Gastrocnemius medialis (tissue), 4 donors: ENCODE data around the gene TNRC6A. TPM values are rescaled to one million over a fixed set of nuclear protein-coding genes. Genes with fewer than 3 reads are reported as not detected.

Source experiments
- ATAC-seq, 2 donors: fragments of 150-250 bp; one replicate each; pipeline ENCODE4 v1.9.1; 2016
- DNase-seq, 2 donors: peaks; one replicate each; pipeline ENCODE4 v3.0.0-alpha.2; 2019
- H3K27ac ChIP-seq, 4 donors: fragments of 200-600 bp; sonication (generic); 1 replicate in 1 of 4; 2 replicates in 3 of 4; pipeline ENCODE4 v1.5.1; 2016 to 2018; ENCODE audit warnings: mild to moderate bottlenecking in 2 of 4, moderate library complexity in 1 of 4
- H3K27me3 ChIP-seq, 3 donors: fragments of 200-600 bp; sonication (generic) in 2 of 3; 1 replicate in 1 of 3; 2 replicates in 2 of 3; pipeline versions ENCODE4 v1.5.1 to v1.6.0; 2016 to 2019; ENCODE audit warnings: mild to moderate bottlenecking in 1 of 3, moderate library complexity in 1 of 3
- H3K36me3 ChIP-seq, 2 donors: fragments of 200-600 bp; sonication (generic) in 1 of 2; one replicate each; pipeline ENCODE4 v1.5.1; 2017 to 2018
- H3K4me1 ChIP-seq, 2 donors: fragments of 200-600 bp; sonication (generic) in 1 of 2; one replicate each; pipeline ENCODE4 v1.5.1; 2016 to 2017; ENCODE audit warnings: mild to moderate bottlenecking in 2 of 2
- H3K4me3 ChIP-seq, 4 donors: fragments of 200-600 bp; sonication (generic) in 3 of 4; 1 replicate in 1 of 4; 2 replicates in 3 of 4; pipeline ENCODE4 v1.5.1; 2016 to 2019; ENCODE audit warnings: mild to moderate bottlenecking in 2 of 4
- H3K9me3 ChIP-seq, 3 donors: fragments of 200-600 bp; sonication (generic) in 2 of 3; 1 replicate in 1 of 3; 2 replicates in 2 of 3; pipeline ENCODE4 v1.5.1; 2016 to 2019
- POLR2A ChIP-seq, 2 donors: fragments of 450-650 bp; IDR thresholded peaks; one replicate each; pipeline ENCODE4 v1.6.1; 2017; ENCODE audit warnings: antibody characterized with exemption in 2 of 2, mild to moderate bottlenecking in 2 of 2, moderate library complexity in 2 of 2
- in situ Hi-C, 4 donors: fragments of 200-750 bp; cut with MboI; loops; one replicate each; pipeline versions ENCODE4 v1.15.0 to v1.8.0; 2017; ENCODE audit warnings: low sequenced_read_pairs in 4 of 4
- intact Hi-C: fragments of 100-400 bp; cut with DNase I; formaldehyde crosslinking; loops from one replicate; pipeline ENCODE4 v1.15.1; 2023; ENCODE audit warnings: low total_unique reads
- total RNA-seq, 4 donors: library from RNA; depleted of rRNA; stranded (reverse); fragments of >200 nt; gene quantifications; one replicate each; pipeline versions ENCODE4 v1.1.0 to v1.2.3, GENCODE V29; 2016
- TF ChIP-seq, protein P1 (sequence below), 5 experiments: fragments of 450-650 bp in 3 of 5; fragments of 200-600 bp in 2 of 5; sonication (generic) in 2 of 5; IDR thresholded peaks in 4 of 5; conservative IDR thresholded peaks in 1 of 5; 1 replicate in 4 of 5; 2 replicates in 1 of 5; pipeline ENCODE4 v1.5.1; 2016 to 2019; ENCODE audit warnings: antibody characterized with exemption in 5 of 5, mild to moderate bottlenecking in 3 of 5, moderate library complexity in 3 of 5

Gene TNRC6A
- total RNA-seq, 4 donors from 2014 or later, result 16.9 to 26.0 (median 23.1) TPM

GRCh38 chr16:24775455-24775854, 46.0 kb downstream of the TNRC6A start:
- in situ Hi-C loops (no loop called here), intact Hi-C loops (loop anchor here (5.0 to 10.0 kb wide), 2 partner anchors 199 to 233 kb away; no protein-coding TSS in a partner anchor)
- H3K27me3 ChIP-seq, result no peaks in the 10 kb centered on the region
- H3K9me3 ChIP-seq, result no peaks in the 10 kb centered on the region
- DNase-seq (peak; percentile 60 to 63), ATAC-seq (peak; percentile 57 to 68)
- TF ChIP-seq, protein P1, sequence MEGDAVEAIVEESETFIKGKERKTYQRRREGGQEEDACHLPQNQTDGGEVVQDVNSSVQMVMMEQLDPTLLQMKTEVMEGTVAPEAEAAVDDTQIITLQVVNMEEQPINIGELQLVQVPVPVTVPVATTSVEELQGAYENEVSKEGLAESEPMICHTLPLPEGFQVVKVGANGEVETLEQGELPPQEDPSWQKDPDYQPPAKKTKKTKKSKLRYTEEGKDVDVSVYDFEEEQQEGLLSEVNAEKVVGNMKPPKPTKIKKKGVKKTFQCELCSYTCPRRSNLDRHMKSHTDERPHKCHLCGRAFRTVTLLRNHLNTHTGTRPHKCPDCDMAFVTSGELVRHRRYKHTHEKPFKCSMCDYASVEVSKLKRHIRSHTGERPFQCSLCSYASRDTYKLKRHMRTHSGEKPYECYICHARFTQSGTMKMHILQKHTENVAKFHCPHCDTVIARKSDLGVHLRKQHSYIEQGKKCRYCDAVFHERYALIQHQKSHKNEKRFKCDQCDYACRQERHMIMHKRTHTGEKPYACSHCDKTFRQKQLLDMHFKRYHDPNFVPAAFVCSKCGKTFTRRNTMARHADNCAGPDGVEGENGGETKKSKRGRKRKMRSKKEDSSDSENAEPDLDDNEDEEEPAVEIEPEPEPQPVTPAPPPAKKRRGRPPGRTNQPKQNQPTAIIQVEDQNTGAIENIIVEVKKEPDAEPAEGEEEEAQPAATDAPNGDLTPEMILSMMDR (IDR thresholded peaks at IDR 0.05 in 4 of 5, conservative IDR thresholded peaks at IDR 0.05 in 1 of 5), result no peak
- TF ChIP-seq POLR2A (IDR thresholded peaks at IDR 0.05), result no peak
- H3K4me3 ChIP-seq, result no peak overlapping the region
- H3K4me1 ChIP-seq, result peaks cover 52 to 60% of the 10 kb centered on the region in 2 donors
- H3K36me3 ChIP-seq, result peaks cover 4 to 27% of the 10 kb centered on the region in 2 donors
- H3K27ac ChIP-seq, result peak overlapping the region; percentile 83 to 88 (median 86)

DNA sequence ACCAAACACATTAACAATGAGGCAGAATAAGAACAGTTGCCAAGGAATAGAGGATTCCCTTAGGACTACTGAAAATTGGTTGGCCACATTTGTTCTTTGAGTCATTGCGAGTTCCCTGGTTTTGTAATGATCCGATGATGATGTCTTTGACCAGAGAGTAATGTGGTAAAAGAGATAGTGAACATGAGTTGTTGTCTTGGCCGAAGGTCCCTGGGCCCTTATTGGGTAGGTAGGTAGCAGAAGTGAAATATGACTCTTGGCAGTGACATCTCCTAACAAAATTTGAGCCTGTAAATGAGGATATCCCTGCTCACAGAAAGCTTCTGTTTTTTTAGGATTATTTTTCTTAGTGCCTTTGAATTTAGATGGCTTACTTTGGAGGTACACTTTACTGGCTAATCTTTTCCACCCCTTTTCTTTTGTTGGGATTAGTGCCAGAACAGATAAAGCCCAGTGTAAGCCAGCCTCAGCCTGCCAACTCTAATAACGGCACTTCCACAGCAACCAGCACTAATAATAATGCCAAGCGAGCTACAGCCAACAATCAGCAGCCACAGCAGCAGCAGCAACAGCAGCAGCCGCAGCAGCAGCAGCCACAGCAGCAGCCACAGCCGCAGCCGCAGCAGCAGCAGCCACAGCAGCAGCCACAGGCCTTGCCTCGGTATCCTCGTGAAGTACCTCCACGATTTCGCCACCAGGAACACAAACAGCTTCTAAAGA, 47.2 kb downstream of the TNRC6A start:
- Histone ChIP-seq H3K36me3 (peaks cover 5 to 36% of the 10 kb centered on the region in 2 donors), H3K4me1 (peaks cover 50 to 58% of the 10 kb centered on the region in 2 donors), H3K4me3 (peak overlapping the region in 1 of 4 donors; percentile 4), H3K27me3 (no peaks in the 10 kb centered on the region), H3K9me3 (no peaks in the 10 kb centered on the region), H3K27ac (peak overlapping the region; percentile 83 to 88 (median 86))
- intact Hi-C loops (loop anchor here (2.0 to 10.0 kb wide), 4 partner anchors 48 to 234 kb away; partner anchors contain the start of gene TNRC6A), in situ Hi-C loops (no loop called here)
- peak; percentile 93 to 96 for ATAC-seq
- DNase-seq, result peak; percentile 73 to 75
- TF ChIP-seq POLR2A (IDR thresholded peaks at IDR 0.05), result no peak
- TF ChIP-seq, protein P1 (IDR thresholded peaks at IDR 0.05 in 4 of 5, conservative IDR thresholded peaks at IDR 0.05 in 1 of 5), result no peak

DNA sequence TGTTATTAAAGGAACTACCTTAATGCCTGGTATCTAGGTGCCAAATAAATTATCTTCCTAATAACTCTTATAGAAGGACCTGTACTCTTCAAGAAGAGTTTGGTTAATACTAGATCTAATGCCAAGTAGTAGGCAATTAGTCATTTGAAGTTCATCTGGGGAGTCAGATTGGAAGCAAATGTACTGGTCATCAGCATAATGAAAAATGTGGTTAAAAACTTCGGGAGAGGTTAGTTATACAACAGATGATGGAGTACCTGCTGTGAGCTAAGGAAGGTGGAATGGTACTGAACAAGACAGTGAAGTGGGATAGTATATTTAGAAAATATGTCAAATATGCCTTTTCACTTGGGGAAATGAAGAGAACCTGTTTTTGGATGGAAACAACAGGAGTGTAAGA, 49.2 kb downstream of the TNRC6A start:
- TF ChIP-seq POLR2A (IDR thresholded peaks at IDR 0.05), result no peak
- H3K4me3 ChIP-seq, result no peak overlapping the region
- H3K4me1 ChIP-seq, result peaks cover 36 to 46% of the 10 kb centered on the region in 2 donors
- ATAC-seq (no peak), DNase-seq (no peak)
- H3K27me3 ChIP-seq, result no peaks in the 10 kb centered on the region
- in situ Hi-C loops (no loop called here), intact Hi-C loops (loop anchor here (5.0 to 10.0 kb wide), 2 partner anchors 196 to 236 kb away; no protein-coding TSS in a partner anchor)
- H3K27ac ChIP-seq, result peak overlapping the region; percentile 83 to 88 (median 86)
- peaks cover 5 to 53% of the 10 kb centered on the region in 2 donors for H3K36me3 ChIP-seq
- H3K9me3 ChIP-seq, result no peaks in the 10 kb centered on the region

DNA sequence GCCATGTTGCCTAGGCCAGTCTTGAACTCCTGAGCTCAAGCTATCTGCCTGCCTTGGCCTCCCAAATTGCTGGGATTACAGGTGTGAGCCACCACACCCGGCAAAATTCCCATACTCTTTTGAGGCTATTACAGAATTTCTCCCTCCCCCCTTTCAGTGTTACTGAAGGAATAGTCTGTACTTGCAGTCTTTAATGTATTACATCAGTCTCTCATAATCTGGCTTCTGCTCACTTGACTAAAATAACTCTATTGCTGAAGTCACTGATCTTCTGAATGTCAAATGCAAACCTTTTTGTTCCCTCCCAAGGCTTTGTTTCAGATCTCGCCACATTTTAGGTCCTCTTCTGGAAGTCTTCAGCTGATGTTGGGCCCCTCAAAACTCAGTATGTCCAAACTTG, 51.8 kb downstream of the TNRC6A start:
- DNase-seq, result no peak
- Histone ChIP-seq H3K27me3 (no peaks in the 10 kb centered on the region), H3K36me3 (peaks cover 5 to 62% of the 10 kb centered on the region in 2 donors), H3K9me3 (no peaks in the 10 kb centered on the region), H3K27ac (peak overlapping the region in 3 of 4 donors; percentile 48 to 60 (median 56)), H3K4me3 (no peak overlapping the region), H3K4me1 (peaks cover 27 to 28% of the 10 kb centered on the region in 2 donors)
- ATAC-seq, result no peak
- intact Hi-C loops, result no loop called here
- in situ Hi-C loops, result no loop called here
- no peak for TF ChIP-seq POLR2A (IDR thresholded peaks at IDR 0.05)
- TF ChIP-seq, protein P1 (IDR thresholded peaks at IDR 0.05 in 4 of 5, conservative IDR thresholded peaks at IDR 0.05 in 1 of 5), result no peak

- H3K9me3 ChIP-seq, result no peaks in the 10 kb centered on the region
- H3K27ac ChIP-seq, result peak overlapping the region in 3 of 4 donors; percentile 2 to 9 (median 3)
- H3K4me1 ChIP-seq, result peaks cover 2 to 7% of the 10 kb centered on the region in 2 donors
- peaks cover 5 to 47% of the 10 kb centered on the region in 2 donors for H3K36me3 ChIP-seq
- no peak for DNase-seq
- in situ Hi-C loops (no loop called here), intact Hi-C loops (no loop called here)
- no peaks in the 10 kb centered on the region for H3K27me3 ChIP-seq
- no peak overlapping the region for H3K4me3 ChIP-seq
- ATAC-seq, result no peak
- TF ChIP-seq, protein P1 (IDR thresholded peaks at IDR 0.05 in 4 of 5, conservative IDR thresholded peaks at IDR 0.05 in 1 of 5), result no peak
- TF ChIP-seq POLR2A (IDR thresholded peaks at IDR 0.05), result no peak
Observed at GRCh38 chr16:24784121-24784520, 54.7 kb downstream of the TNRC6A start.
